Measurements from ENCODE around the gene S100Z.

Gene S100Z

DNA sequence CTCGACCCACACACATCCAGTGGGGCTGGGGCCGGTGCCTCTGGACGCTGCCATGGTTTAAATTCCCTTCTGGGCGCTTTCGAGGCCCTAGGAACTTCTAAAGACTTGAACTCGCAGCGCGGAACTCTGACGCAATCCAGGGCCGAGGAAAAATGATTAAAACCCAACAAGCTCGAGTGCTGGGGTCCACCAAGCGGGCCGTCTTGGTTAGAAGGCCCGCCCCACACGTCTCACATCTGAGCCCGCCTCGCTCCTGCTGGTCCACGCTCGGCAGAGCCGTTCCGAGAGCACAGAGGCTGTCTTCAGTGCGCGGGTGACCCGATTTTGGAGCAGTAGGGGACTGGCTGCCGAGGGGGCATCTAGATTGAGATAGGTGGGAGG lies 104.6 kb downstream of the S100Z start:
- DNase-seq: no peak

DNA sequence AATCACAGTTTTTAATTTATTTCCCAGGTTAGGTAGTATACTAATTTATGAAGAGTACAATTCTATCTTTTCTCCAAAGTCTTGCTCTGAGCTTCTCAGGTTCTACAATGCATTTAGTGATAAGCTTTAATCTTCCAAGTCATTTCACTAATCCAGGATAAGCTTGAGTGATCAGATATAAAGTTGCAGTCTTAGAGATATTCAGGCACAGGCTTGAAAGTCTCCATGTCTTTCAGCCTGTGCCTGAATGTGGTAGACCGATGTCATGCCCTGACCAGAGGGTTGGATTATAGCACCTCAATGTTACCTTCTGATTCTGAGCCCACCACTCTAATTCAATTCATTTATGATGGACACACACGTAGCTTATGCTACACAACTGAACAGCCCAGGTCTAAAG lies 106.2 kb downstream of the S100Z start:
- no peak for DNase-seq

DNA sequence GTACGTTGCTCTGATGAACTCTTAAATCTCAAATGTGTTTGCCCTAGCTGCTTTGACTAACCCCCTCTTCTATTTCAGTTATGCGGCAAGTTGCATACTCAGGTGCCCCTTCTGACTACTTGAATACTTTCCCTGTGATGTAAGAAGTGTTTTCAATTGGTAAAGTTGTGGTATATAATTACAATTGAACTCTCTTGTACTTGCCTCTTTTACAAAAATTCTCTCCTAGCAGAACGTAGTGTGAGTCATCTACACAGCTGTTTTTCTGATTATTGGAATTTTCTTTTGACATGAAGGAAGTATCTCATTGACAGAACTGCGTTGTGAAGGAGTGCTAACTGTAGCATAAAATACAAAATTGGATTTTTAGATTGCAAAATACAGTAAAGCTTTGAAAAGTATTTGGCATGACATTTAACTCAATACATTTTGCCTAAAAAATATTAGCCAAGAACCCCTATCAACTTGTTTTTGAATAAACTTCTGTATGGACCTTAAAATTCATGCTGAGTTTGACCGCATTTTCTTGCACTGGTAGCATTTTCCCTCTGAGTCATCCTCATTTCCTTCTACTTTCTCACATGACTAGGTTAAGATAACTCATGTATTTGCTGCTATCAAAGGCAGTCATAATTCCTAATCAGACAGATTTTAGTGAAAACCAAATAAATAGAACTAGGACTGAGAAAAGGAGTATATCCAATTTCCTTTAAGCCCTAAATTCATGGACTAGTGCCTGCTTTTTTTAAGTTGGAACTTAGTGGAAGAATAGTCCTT lies 109.4 kb downstream of the S100Z start:
- DNase-seq: no peak

DNA sequence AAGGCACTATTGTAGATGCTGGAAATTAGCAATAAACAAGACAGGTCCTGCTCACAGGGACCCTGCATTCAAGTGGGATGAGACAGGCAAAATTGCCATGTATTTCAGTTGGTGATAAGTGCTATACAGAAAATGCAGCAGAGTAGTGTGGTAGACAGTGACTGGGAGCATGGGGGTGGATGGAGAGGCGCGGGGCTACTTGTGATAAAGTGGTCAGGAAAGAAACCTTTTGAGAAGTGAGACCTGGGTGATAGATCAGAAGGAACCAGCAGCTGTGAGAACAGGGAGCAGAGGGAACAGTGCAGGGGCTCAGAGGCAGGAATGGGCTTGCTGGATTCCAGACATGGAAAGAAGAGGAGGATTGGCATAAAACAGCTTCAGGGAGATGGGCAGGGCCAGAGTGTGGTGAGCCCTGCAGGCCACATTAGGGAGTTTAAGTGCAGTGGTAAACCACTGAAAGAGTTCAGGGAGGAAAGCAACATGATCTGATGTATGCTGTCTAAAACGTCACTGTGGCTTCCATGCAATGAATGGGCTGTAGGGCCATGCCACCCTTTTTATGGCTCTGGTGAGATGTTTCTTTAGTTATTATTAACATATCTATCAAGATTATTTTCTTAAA lies 110.3 kb downstream of the S100Z start:
- DNase-seq: no peak

DNA sequence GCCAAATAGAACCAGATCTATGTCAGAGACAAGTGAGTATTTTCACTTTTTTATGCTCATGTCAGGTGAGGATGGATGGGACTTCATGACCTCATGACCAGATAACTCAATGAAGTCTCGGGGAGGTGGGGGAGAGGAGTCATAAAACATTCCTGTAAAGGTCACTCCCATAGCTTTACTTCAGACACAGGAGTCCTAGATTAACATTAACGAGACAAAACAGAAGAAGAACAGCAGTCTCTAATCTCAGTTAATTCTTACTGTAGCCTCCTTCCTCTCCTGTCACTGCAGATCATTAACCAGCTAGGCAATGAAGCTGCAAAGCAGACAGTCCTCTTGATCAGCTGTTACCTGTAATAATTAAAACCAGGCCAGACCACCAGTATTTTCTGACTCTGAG lies 114.2 kb downstream of the S100Z start:
- DNase-seq: no peak

All from activated CD4-positive, alpha-beta T cell treated with anti-CD3 and anti-CD28 coated beads for 1 hour (primary cell).